Measurements from ENCODE around the gene PADI3.

GRCh38 chr1:17328855-17329254 lies 80.0 kb downstream of the PADI3 start:
- no peak for TF ChIP-seq POLR2AphosphoS5 (IDR thresholded peaks at IDR 0.05)
- TF ChIP-seq CTCF (IDR thresholded peaks at IDR 0.05): no peak
